GM19328 (cell line): ENCODE data around the gene ABITRAM.
"Not testable (repeated sequence)": the region's sequence is repeated elsewhere in the genome, so short reads cannot be mapped to it uniquely, and the experiment has no call there.

Experiments
- ATAC-seq: cut with Tn5 transposase; IDR thresholded peaks from one replicate; pipeline ENCODE4 v1.9.1; 2021; ENCODE audit warnings: mild to moderate bottlenecking, moderate library complexity; ENCODE audit not compliant: unreplicated experiment

Gene ABITRAM

GRCh38 chr9:108934323-108934893, at the start of gene ABITRAM:
ABITRAM (plus strand) TSS chr9:108934400; CDS start chr9:108934487, 87 bp downstream.
- peak; percentile 78 for ATAC-seq

GRCh38 chr9:108884701-108885100, 49.5 kb upstream of the ABITRAM start:
- no peak for ATAC-seq

- peak; percentile 97 for ATAC-seq
These were observed 48.4 kb upstream of the ABITRAM start for GRCh38 chr9:108885643-108886348.

GRCh38 chr9:108886594-108887271, 47.5 kb upstream of the ABITRAM start:
- ATAC-seq: not testable (repeated sequence)

- ATAC-seq: no peak
These were observed 44.5 kb upstream of the ABITRAM start for GRCh38 chr9:108889649-108890067.

GRCh38 chr9:108894225-108894997, 39.8 kb upstream of the ABITRAM start:
- no peak for ATAC-seq

GRCh38 chr9:108897324-108898096, 36.7 kb upstream of the ABITRAM start:
- no peak for ATAC-seq

- ATAC-seq: not testable (repeated sequence)
These were observed 35.0 kb upstream of the ABITRAM start for GRCh38 chr9:108899023-108899695.

- ATAC-seq: no peak
These were observed 34.0 kb upstream of the ABITRAM start for GRCh38 chr9:108900176-108900575.

GRCh38 chr9:108903420-108904103, 30.6 kb upstream of the ABITRAM start:
- ATAC-seq: no peak

GRCh38 chr9:108904161-108904560, 30.0 kb upstream of the ABITRAM start:
- no peak for ATAC-seq

GRCh38 chr9:108905494-108905893, 28.7 kb upstream of the ABITRAM start:
- no peak for ATAC-seq

GRCh38 chr9:108910402-108910801, 23.8 kb upstream of the ABITRAM start:
- no peak for ATAC-seq

GRCh38 chr9:108910914-108911313, 23.3 kb upstream of the ABITRAM start:
- ATAC-seq: no peak

- no peak for ATAC-seq
These were observed 22.4 kb upstream of the ABITRAM start for GRCh38 chr9:108911820-108912219.

- ATAC-seq: no peak
These were observed 20.8 kb upstream of the ABITRAM start for GRCh38 chr9:108913391-108913790.

GRCh38 chr9:108919517-108919916, 14.7 kb upstream of the ABITRAM start:
- ATAC-seq: no peak

GRCh38 chr9:108920401-108920800, 13.8 kb upstream of the ABITRAM start:
- not testable (repeated sequence) for ATAC-seq

GRCh38 chr9:108921200-108921599, 13.0 kb upstream of the ABITRAM start:
- ATAC-seq: no peak
